K562 (cell line): ENCODE results near the gene MAP2K4. TPM values are rescaled to one million over a fixed set of nuclear protein-coding genes. Genes with fewer than 3 reads are reported as not detected.

Source experiments
- ATAC-seq: fragments of 200-7000 bp; cut with Tn5 transposase; 3 replicates; pipeline ENCODE4 v1.9.1; 2020; ENCODE audit warnings: moderate library complexity
- BruUV-seq: library from RNA; stranded (reverse); fragments of 400-500 nt; replicated peaks from 2 replicates; lab custom pipeline; 2021; lab: Mats Ljungman, UMichigan
- CTCF ChIA-PET: fragments of 300-600 bp; formaldehyde crosslinking; extraction: SDS; loops from one replicate; lab custom pipeline; 2021; ENCODE audit warnings: low intra/inter-chr PET ratio; lab: Yijun Ruan, JAX
- POLR2A ChIA-PET: fragments of 300-600, 350-650 bp; sonication (Branson Sonifier 250); formaldehyde crosslinking; extraction: SDS; loops from one replicate; lab custom pipeline; 2021; ENCODE audit warnings: antibody characterized with exemption, inconsistent platforms; lab: Yijun Ruan, JAX
- DNase-seq, 4 experiments: peaks; one replicate each; pipeline versions ENCODE4 v3.0.0 to v3.0.0-alpha.2; 2011 to 2018; ENCODE audit warnings: low spot score in 3 of 4, mixed read lengths in 3 of 4; ENCODE audit errors: extremely low read depth in 1 of 4
- FAIRE-seq: peaks from 2 replicates; lab custom pipeline; 2011; peaks lifted over from hg19 to GRCh38; lab: Jason Lieb, UNC
- H2AFZ ChIP-seq: 2 replicates; pipeline ENCODE4 v1.6.0; 2011; ENCODE audit warnings: low read depth, low read length, control low read depth, inconsistent platforms
- H3K27ac ChIP-seq: fragments of 200-600 bp; 3 replicates; pipeline ENCODE4 v1.8.0; 2011; ENCODE audit warnings: low read depth, mild to moderate bottlenecking, control low read depth, inconsistent platforms, low read length, moderate library complexity, mixed read lengths; ENCODE audit errors: extremely low read depth
- H3K27me3 ChIP-seq, 2 experiments: fragments of 300-600 bp in 1 of 2; 2 replicates in 1 of 2; 3 replicates in 1 of 2; pipeline versions ENCODE4 v1.6.0 to v1.8.0; 2011; ENCODE audit warnings: inconsistent platforms in 2 of 2, low read length in 2 of 2, mild to moderate bottlenecking in 1 of 2, mixed read lengths in 1 of 2, moderate library complexity in 1 of 2; ENCODE audit not compliant: control insufficient read depth in 2 of 2, insufficient read depth in 2 of 2
- H3K36me3 ChIP-seq: fragments of 300-600 bp; 3 replicates; pipeline ENCODE4 v1.8.0; 2011; ENCODE audit warnings: mild to moderate bottlenecking, low read length, inconsistent platforms; ENCODE audit not compliant: control insufficient read depth, insufficient read depth
- H3K4me1 ChIP-seq, 2 experiments: fragments of 200-600 bp in 1 of 2; replicated peaks in 1 of 2; 2 replicates in 1 of 2; 3 replicates in 1 of 2; pipeline versions ENCODE4 v1.5.1 to v1.8.0; 2011; ENCODE audit warnings: inconsistent platforms in 2 of 2, low read length in 2 of 2, mild to moderate bottlenecking in 1 of 2, mixed read lengths in 1 of 2, moderate library complexity in 1 of 2; ENCODE audit not compliant: control insufficient read depth in 2 of 2, insufficient read depth in 2 of 2
- H3K4me2 ChIP-seq: 2 replicates; pipeline ENCODE4 v1.6.1; 2011; ENCODE audit warnings: low read length, control low read depth, inconsistent platforms, mixed read lengths; ENCODE audit not compliant: insufficient read depth
- H3K4me3 ChIP-seq: fragments of 200-600 bp; sonication (generic), shearing (Covaris generic); 2 replicates; pipeline ENCODE4 v1.5.1; 2016; ENCODE audit warnings: control low read depth, inconsistent platforms
- H3K79me2 ChIP-seq: fragments of 200-600 bp; 3 replicates; pipeline ENCODE4 v1.8.0; 2011; ENCODE audit warnings: low read length, inconsistent platforms; ENCODE audit not compliant: control insufficient read depth, insufficient read depth
- H3K9ac ChIP-seq, 2 experiments: 2 replicates each; pipeline versions ENCODE4 v1.6.0 to v1.6.1; 2011; ENCODE audit warnings: low read depth in 2 of 2, low read length in 2 of 2, control low read depth in 1 of 2, inconsistent platforms in 1 of 2, mild to moderate bottlenecking in 1 of 2, mixed read lengths in 1 of 2; ENCODE audit not compliant: insufficient read depth in 1 of 2
- H3K9me1 ChIP-seq: one replicate; pipeline ENCODE4 v1.6.0; 2011; ENCODE audit warnings: inconsistent platforms, mild to moderate bottlenecking, low read length, moderate library complexity; ENCODE audit not compliant: control insufficient read depth, insufficient read depth
- H3K9me3 ChIP-seq: replicated peaks from 2 replicates; pipeline ENCODE4 v1.5.1; 2011; ENCODE audit warnings: low read depth, low read length, inconsistent platforms; ENCODE audit not compliant: control insufficient read depth, insufficient read depth
- H4K20me1 ChIP-seq: replicated peaks from 2 replicates; pipeline ENCODE4 v1.6.1; 2011; ENCODE audit warnings: low read length, inconsistent platforms, mixed read lengths; ENCODE audit not compliant: control insufficient read depth, insufficient read depth
- KAT2B ChIP-seq: IDR thresholded peaks from one replicate; pipeline ENCODE4 v1.6.1; 2012; ENCODE audit warnings: low read depth, mild to moderate bottlenecking, control low read depth, inconsistent platforms, low read length, moderate library complexity
- MITF ChIP-seq: IDR thresholded peaks from 2 replicates; pipeline ENCODE4 v1.6.1; 2014; ENCODE audit warnings: antibody characterized with exemption
- MYNN ChIP-seq, 2 experiments: sonication (generic); formaldehyde crosslinking in 1 of 2; IDR thresholded peaks; 2 replicates each; pipeline versions ENCODE4 v1.5.0 to v1.6.1; 2016 to 2020; ENCODE audit warnings: antibody characterized with exemption in 1 of 2, missing genetic modification reagents in 1 of 2
- NR2F6 ChIP-seq: fragments of 450-650 bp; formaldehyde crosslinking; IDR thresholded peaks from 2 replicates; pipeline ENCODE4 v1.4.0; 2020; ENCODE audit warnings: mild to moderate bottlenecking
- WGBS: fragments of 100-300 bp; shearing (Covaris generic); methylation state at CpG from one replicate; pipeline ENCODE4 v1.1.6; 2016; ENCODE audit warnings: low coverage, mixed read lengths; ENCODE audit not compliant: insufficient coverage; ENCODE audit errors: missing lambda C conversion rate; 5-methylcytosine and 5-hydroxymethylcytosine counted together
- in situ Hi-C: fragments of 300-500 bp; cut with MboI; formaldehyde crosslinking; loops from 4 replicates; pipeline ENCODE4 v1.15.0; 2018; ENCODE audit warnings: inconsistent platforms, mixed read lengths
- intact Hi-C: fragments of 100-400 bp; cut with micrococcal nuclease; formaldehyde crosslinking; loops from 2 replicates; pipeline ENCODE4 v1.14.2; 2022
- polyA plus RNA-seq, 8 experiments: library from polyadenylated mRNA; depleted of rRNA in 4 of 8; stranded (reverse) in 5 of 8; unstranded in 3 of 8; fragments of >200 nt; fragmentation: Nextera tagmentation in 2 of 8; fragmentation: Illumina TruSeq in 1 of 8; extraction: Ambion mirVana in 2 of 8; extraction: Trizol in 1 of 8; gene quantifications; 2 replicates each; pipeline versions ENCODE4 v1.2.1 to v1.2.3, GENCODE V29; 2011 to 2014; ENCODE audit warnings: inconsistent platforms in 1 of 8, missing spikeins in 1 of 8
- total RNA-seq, 7 experiments: library from RNA; depleted of rRNA in 6 of 7; stranded (reverse); fragments of >200 nt in 6 of 7; fragmentation: Illumina TruSeq in 2 of 7; extraction: Trizol in 2 of 7; gene quantifications; 2 replicates each; pipeline versions ENCODE4 v1.2.1 to v1.2.3, GENCODE V29; 2011 to 2021; ENCODE audit warnings: low replicate concordance in 1 of 7

Gene MAP2K4
- total and polyA plus RNA-seq, 9 of the 15 experiments (the other 6 are each of a cell fraction or from before 2014, with no cell fraction given): 3.0 to 15.9 (median 10.8) TPM

GRCh38 chr17:12050646-12051225 lies 30.1 kb downstream of the MAP2K4 start:
- no peak overlapping the region for H3K4me3 ChIP-seq
- FAIRE-seq (no peak), DNase-seq (no peak), ATAC-seq (no peak)
- no peaks in the 10 kb centered on the region for H3K9me1 ChIP-seq
- intact Hi-C loops (no loop called here), in situ Hi-C loops (no loop called here)
- H4K20me1 ChIP-seq: 0 out of 2 replicates have a peak, but pooled peaks cover 4% of the 10 kb centered on the region
- BruUV-seq: no TSS peak
- POLR2A ChIA-PET: no interaction called here
- 93% methylated on average over 1 of the region's 1 CpG for WGBS
- H2AFZ ChIP-seq: no peak overlapping the region
- CTCF ChIA-PET: no interaction called here
- H3K9ac ChIP-seq: no peak overlapping the region
- peaks cover 0 to 13% of the 10 kb centered on the region in 2 experiments; a peak in 2 of 5 replicates for H3K4me1 ChIP-seq
- H3K27me3 ChIP-seq: no peaks in the 10 kb centered on the region
- no peaks in the 10 kb centered on the region for H3K9me3 ChIP-seq
- no peak overlapping the region for H3K27ac ChIP-seq
- peaks cover 39% of the 10 kb centered on the region for H3K79me2 ChIP-seq
- no peaks in the 10 kb centered on the region for H3K36me3 ChIP-seq
- no peak overlapping the region for H3K4me2 ChIP-seq
- no peak for TF ChIP-seq KAT2B
- no peak for TF ChIP-seq NR2F6 (CRISPR knock-in tag)
- TF ChIP-seq MYNN (IDR thresholded peaks at IDR 0.05): no peak
- no peak for TF ChIP-seq MYNN (CRISPR knock-in tag; IDR thresholded peaks at IDR 0.05)
- no peak for TF ChIP-seq MITF
